Transverse colon (tissue), 4 donors: ENCODE data around the gene LRBA. TPM values are rescaled to one million over a fixed set of nuclear protein-coding genes. Genes with fewer than 3 reads are reported as not detected.

Experiments used
- DNase-seq: peaks from one replicate; pipeline ENCODE4 v3.0.0-alpha.2; 2019
- H3K27ac ChIP-seq, 4 donors: fragments of 200-600 bp; sonication (generic); 2 replicates each; pipeline ENCODE4 v1.5.1; 2016 to 2018; ENCODE audit warnings: inconsistent platforms in 4 of 4
- H3K27me3 ChIP-seq: fragments of 200-600 bp; sonication (generic); 2 replicates; pipeline ENCODE4 v1.5.1; 2017; ENCODE audit warnings: inconsistent platforms
- H3K36me3 ChIP-seq, 4 donors: fragments of 200-600 bp; sonication (generic); 2 replicates each; pipeline ENCODE4 v1.5.1; 2017 to 2019; ENCODE audit warnings: inconsistent platforms in 4 of 4
- H3K4me1 ChIP-seq, 4 donors: fragments of 200-600 bp; sonication (generic); 2 replicates each; pipeline ENCODE4 v1.5.1; 2017 to 2020; ENCODE audit warnings: inconsistent platforms in 4 of 4
- H3K4me3 ChIP-seq, 4 donors: fragments of 200-600 bp; sonication (generic); 1 replicate in 1 of 4; 2 replicates in 3 of 4; pipeline versions ENCODE4 v1.5.1 to v1.6.1; 2017 to 2019; ENCODE audit warnings: inconsistent platforms in 4 of 4
- H3K9me3 ChIP-seq, 2 donors: fragments of 200-600 bp; sonication (generic); 2 replicates each; pipeline ENCODE4 v1.5.1; 2017 to 2019; ENCODE audit warnings: inconsistent platforms in 2 of 2
- EP300 ChIP-seq: sonication (generic); formaldehyde crosslinking; IDR thresholded peaks from one replicate; pipeline ENCODE4 v1.6.1; 2017; ENCODE audit warnings: antibody characterized with exemption, low read depth
- POLR2A ChIP-seq: fragments of 450-650 bp; IDR thresholded peaks from one replicate; pipeline ENCODE4 v1.6.1; 2016; ENCODE audit warnings: antibody characterized with exemption, mild to moderate bottlenecking, moderate library complexity
- POLR2AphosphoS5 ChIP-seq, 3 donors: sonication (generic); formaldehyde crosslinking; IDR thresholded peaks; one replicate each; pipeline ENCODE4 v1.6.1; 2016; ENCODE audit warnings: antibody characterized with exemption in 3 of 3
- WGBS, 2 donors: methylation state at CpG; one replicate each; pipeline ENCODE4 v1.1.5; 2018; ENCODE audit warnings: low coverage in 1 of 2; 5-methylcytosine and 5-hydroxymethylcytosine counted together
- in situ Hi-C, 4 donors: fragments of 200-750 bp; cut with MboI; loops; one replicate each; pipeline versions ENCODE4 v1.15.0 to v1.15.1; 2017; ENCODE audit warnings: low sequenced_read_pairs in 3 of 4, low pct_ligation_motif_present in 1 of 4, low pct_unique_long_range_greater_than_20kb in 1 of 4
- intact Hi-C: fragments of 100-400 bp; cut with DNase I; formaldehyde crosslinking; loops from one replicate; pipeline ENCODE4 v1.15.1; 2023; ENCODE audit warnings: low total_unique reads
- total RNA-seq, 4 donors: library from RNA; depleted of rRNA; stranded (reverse); fragments of >200 nt; gene quantifications; one replicate each; pipeline ENCODE4 v1.1.0, GENCODE V29; 2016
- TF ChIP-seq, protein P1 (sequence below), 5 experiments: fragments of 200-600 bp in 3 of 5; fragments of 450-650 bp in 2 of 5; sonication (generic) in 3 of 5; IDR thresholded peaks; 1 replicate in 2 of 5; 2 replicates in 3 of 5; pipeline ENCODE4 v1.5.1; 2016 to 2017; ENCODE audit warnings: antibody characterized with exemption in 5 of 5, inconsistent platforms in 3 of 5, mild to moderate bottlenecking in 2 of 5, moderate library complexity in 1 of 5

The LRBA gene
- total RNA-seq, 4 donors from 2014 or later, result 82.7 to 125 (median 112) TPM

DNA sequence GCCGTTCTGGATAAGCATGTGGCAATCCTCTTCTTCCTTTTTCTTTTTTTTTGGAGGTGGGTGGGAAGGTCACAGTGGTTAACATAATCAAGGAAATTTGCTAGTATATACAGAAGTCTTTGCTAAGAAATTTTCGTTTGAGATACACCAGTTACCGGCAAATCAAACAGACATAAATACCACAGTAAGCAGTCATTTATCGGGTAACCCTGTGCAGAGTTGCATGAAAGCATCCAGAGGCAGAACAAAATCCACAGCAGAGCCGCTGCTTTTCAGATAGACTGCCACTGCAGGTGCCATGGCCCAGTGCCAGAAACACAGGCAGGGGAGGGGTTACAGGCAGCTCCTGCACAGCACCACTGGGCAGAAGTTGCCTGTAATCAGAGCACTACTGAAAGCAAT, 612.2 kb downstream of the LRBA start:
- Histone ChIP-seq H3K36me3 (no peaks in the 10 kb centered on the region), H3K9me3 (no peaks in the 10 kb centered on the region), H3K27ac (no peak overlapping the region), H3K4me3 (no peak overlapping the region), H3K27me3 (no peaks in the 10 kb centered on the region), H3K4me1 (peaks cover 0 to 4% (median 0%) of the 10 kb centered on the region in 4 donors)
- 16 to 21% methylated on average over 2 to 5 of the region's 5 CpGs for WGBS, 2 donors
- intact Hi-C loops, result no loop called here
- in situ Hi-C loops, result no loop called here
- peak; percentile 64 for DNase-seq
- TF ChIP-seq POLR2AphosphoS5 (IDR thresholded peaks at IDR 0.05), result no peak
- TF ChIP-seq EP300, result no peak
- TF ChIP-seq, protein P1, sequence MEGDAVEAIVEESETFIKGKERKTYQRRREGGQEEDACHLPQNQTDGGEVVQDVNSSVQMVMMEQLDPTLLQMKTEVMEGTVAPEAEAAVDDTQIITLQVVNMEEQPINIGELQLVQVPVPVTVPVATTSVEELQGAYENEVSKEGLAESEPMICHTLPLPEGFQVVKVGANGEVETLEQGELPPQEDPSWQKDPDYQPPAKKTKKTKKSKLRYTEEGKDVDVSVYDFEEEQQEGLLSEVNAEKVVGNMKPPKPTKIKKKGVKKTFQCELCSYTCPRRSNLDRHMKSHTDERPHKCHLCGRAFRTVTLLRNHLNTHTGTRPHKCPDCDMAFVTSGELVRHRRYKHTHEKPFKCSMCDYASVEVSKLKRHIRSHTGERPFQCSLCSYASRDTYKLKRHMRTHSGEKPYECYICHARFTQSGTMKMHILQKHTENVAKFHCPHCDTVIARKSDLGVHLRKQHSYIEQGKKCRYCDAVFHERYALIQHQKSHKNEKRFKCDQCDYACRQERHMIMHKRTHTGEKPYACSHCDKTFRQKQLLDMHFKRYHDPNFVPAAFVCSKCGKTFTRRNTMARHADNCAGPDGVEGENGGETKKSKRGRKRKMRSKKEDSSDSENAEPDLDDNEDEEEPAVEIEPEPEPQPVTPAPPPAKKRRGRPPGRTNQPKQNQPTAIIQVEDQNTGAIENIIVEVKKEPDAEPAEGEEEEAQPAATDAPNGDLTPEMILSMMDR (IDR thresholded peaks at IDR 0.05), result no peak
- TF ChIP-seq POLR2A, result no peak

DNA sequence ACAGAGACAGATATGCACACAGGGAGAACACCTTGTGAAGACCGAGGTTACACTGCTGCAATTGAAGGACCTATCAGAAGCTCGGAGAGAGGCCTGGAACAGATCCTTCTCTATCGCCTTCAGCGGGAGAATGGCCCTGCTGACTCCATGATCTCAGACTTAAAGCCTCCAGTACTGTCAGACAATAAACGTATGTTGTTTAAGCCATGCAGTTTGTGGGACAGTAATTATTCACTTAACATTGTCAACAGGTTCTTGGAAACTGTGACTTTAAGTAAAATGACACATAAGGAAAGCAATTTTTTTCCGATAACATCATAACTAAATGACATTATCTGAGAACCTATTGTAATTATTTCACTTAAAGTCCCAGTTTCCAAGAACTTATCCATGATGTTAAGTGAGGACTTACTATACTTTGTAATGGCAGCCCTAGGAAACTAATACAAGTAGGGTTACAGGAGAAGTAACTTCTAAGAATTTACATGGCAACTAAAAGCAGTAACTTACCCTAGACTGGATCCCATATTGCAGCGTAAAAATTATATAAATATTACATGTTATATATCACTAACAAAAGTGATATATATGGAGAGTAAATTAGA, 613.9 kb downstream of the LRBA start:
- no peak for TF ChIP-seq EP300
- TF ChIP-seq POLR2A, result no peak
- no peak for TF ChIP-seq POLR2AphosphoS5 (IDR thresholded peaks at IDR 0.05)
- TF ChIP-seq, protein P1 (IDR thresholded peaks at IDR 0.05), result no peak
- Histone ChIP-seq H3K27me3 (no peaks in the 10 kb centered on the region), H3K36me3 (no peaks in the 10 kb centered on the region), H3K4me1 (peaks cover 0 to 4% (median 0%) of the 10 kb centered on the region in 4 donors), H3K27ac (no peak overlapping the region), H3K9me3 (no peaks in the 10 kb centered on the region), H3K4me3 (no peak overlapping the region)
- no peak for DNase-seq
- in situ Hi-C loops, result no loop called here
- intact Hi-C loops, result no loop called here
- 91 to 92% methylated on average over 7 of the region's 7 CpGs for WGBS, 2 donors

DNA sequence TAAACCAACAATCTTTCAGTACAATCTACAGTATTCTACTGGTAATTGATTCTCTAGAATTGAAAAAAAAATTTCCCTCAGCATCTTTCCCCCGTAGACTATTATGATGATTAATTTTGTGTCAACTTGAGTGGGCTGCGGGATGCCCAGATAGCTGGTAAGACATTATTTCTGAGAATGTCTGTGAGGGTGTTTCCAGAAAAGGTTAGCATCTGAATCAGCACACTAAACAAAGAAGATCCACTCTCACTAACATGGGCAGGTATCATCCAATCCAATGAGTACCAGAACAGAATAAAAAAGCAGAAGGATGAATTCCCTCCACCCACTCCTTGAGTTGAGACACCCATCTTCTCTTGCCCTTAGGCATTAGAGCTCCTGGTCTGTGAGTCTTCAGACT, 619.2 kb downstream of the LRBA start:
- 43 to 46% methylated on average over 2 of the region's 2 CpGs for WGBS, 2 donors
- in situ Hi-C loops (no loop called here), intact Hi-C loops (no loop called here)
- no peaks in the 10 kb centered on the region for H3K4me1 ChIP-seq
- no peak for DNase-seq
- H3K27me3 ChIP-seq, result no peaks in the 10 kb centered on the region
- H3K36me3 ChIP-seq, result no peaks in the 10 kb centered on the region
- H3K9me3 ChIP-seq, result no peaks in the 10 kb centered on the region
- TF ChIP-seq POLR2AphosphoS5 (IDR thresholded peaks at IDR 0.05), result no peak
- TF ChIP-seq POLR2A, result no peak
- TF ChIP-seq, protein P1 (IDR thresholded peaks at IDR 0.05), result no peak
- no peak for TF ChIP-seq EP300
- H3K4me3 ChIP-seq, result no peak overlapping the region
- no peak overlapping the region for H3K27ac ChIP-seq

DNA sequence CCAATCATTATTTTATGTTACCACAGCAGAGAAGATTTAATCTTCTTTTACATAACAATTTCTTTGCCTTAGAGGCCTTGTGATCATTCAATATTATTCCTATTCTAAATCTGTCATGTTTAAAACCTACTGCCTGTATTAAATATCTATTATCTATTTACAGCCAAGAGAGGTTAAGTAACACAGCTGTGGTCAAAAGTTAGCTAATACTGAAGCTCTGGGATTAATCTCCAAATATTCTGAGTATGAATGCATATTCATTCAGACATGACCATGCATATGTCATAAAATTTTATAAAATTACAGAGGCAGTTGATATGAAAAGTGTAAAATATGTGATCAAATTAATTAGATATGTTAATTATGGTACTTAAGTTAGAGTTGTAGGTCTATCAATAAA, 621.0 kb downstream of the LRBA start:
- Histone ChIP-seq H3K4me3 (no peak overlapping the region), H3K9me3 (no peaks in the 10 kb centered on the region), H3K27me3 (no peaks in the 10 kb centered on the region), H3K4me1 (no peaks in the 10 kb centered on the region), H3K36me3 (no peaks in the 10 kb centered on the region), H3K27ac (no peak overlapping the region)
- intact Hi-C loops, result no loop called here
- TF ChIP-seq EP300, result no peak
- no peak for TF ChIP-seq POLR2AphosphoS5 (IDR thresholded peaks at IDR 0.05)
- TF ChIP-seq POLR2A, result no peak
- TF ChIP-seq, protein P1 (IDR thresholded peaks at IDR 0.05), result no peak
- in situ Hi-C loops, result no loop called here
- DNase-seq, result no peak
